HCT116 (cell line): Measurements from ENCODE around the gene TMEM198. TPM values are rescaled to one million over a fixed set of nuclear protein-coding genes. Genes with fewer than 3 reads are reported as not detected.

Source experiments
- ATAC-seq: fragments of 200-7000 bp; cut with Tn5 transposase; 2 replicates; pipeline ENCODE4 v1.9.1; 2020; ENCODE audit warnings: mild to moderate bottlenecking, moderate library complexity
- BruUV-seq: library from RNA; stranded (reverse); fragments of 400-500 nt; replicated peaks from 2 replicates; lab custom pipeline; 2021; lab: Mats Ljungman, UMichigan
- CTCF ChIA-PET: fragments of 300-600 bp; sonication (Branson Sonifier 250); formaldehyde crosslinking; loops from one replicate; lab custom pipeline; 2021; ENCODE audit warnings: antibody characterized with exemption; lab: Charles Lee
- POLR2A ChIA-PET: fragments of 300-600, 350-600 bp; sonication (Branson Sonifier 250); formaldehyde crosslinking; loops from one replicate; lab custom pipeline; 2021; ENCODE audit warnings: antibody characterized with exemption; lab: Charles Lee
- RAD21 ChIA-PET, 2 experiments: fragments of 300-600 bp; sonication (Branson Sonifier 250); formaldehyde crosslinking; loops; one replicate each; lab custom pipeline; 2023; ENCODE audit warnings: low total read pairs in 2 of 2; ENCODE audit not compliant: uncharacterized antibody in 2 of 2, unreplicated experiment in 2 of 2, low non-redundant PET in 1 of 2; lab: Charles Lee
- DNase-seq: peaks from one replicate; pipeline ENCODE4 v3.0.0-alpha.2; 2010; ENCODE audit warnings: low read depth, low spot score
- H2AFZ ChIP-seq: fragments of 200-600 bp; shearing (Covaris generic), sonication (generic); 2 replicates; pipeline ENCODE4 v1.6.1; 2017; ENCODE audit warnings: low read depth, mixed run types, mixed read lengths, antibody characterized with exemption, low read length; ENCODE audit not compliant: poor library complexity, severe bottlenecking
- H3K27ac ChIP-seq: 2 replicates; pipeline ENCODE4 v1.5.1; 2012; ENCODE audit warnings: low read depth, low read length
- H3K27me3 ChIP-seq: fragments of 200-600 bp; sonication (generic); 2 replicates; pipeline ENCODE4 v1.6.1; 2016; ENCODE audit warnings: mixed run types, low read length, mixed read lengths; ENCODE audit not compliant: insufficient read depth
- H3K36me3 ChIP-seq, 2 experiments: fragments of 200-500 bp in 1 of 2; fragments of 200-600 bp in 1 of 2; sonication (Bioruptor generic) in 1 of 2; sonication (generic) in 1 of 2; 2 replicates each; pipeline versions ENCODE4 v1.5.1 to v1.6.1; 2014 to 2016; ENCODE audit warnings: low read length in 2 of 2, inconsistent platforms in 1 of 2, mixed read lengths in 1 of 2, mixed run types in 1 of 2; ENCODE audit not compliant: insufficient read depth in 2 of 2, control insufficient read depth in 1 of 2
- H3K4me1 ChIP-seq, 2 experiments: fragments of 200-600 bp in 1 of 2; sonication (generic) in 1 of 2; 2 replicates each; pipeline versions ENCODE4 v1.5.1 to v1.6.1; 2012 to 2017; ENCODE audit warnings: low read length in 2 of 2, inconsistent platforms in 1 of 2, mild to moderate bottlenecking in 1 of 2, mixed read lengths in 1 of 2, mixed run types in 1 of 2, moderate library complexity in 1 of 2; ENCODE audit not compliant: insufficient read depth in 2 of 2, control insufficient read depth in 1 of 2
- H3K4me2 ChIP-seq: fragments of 200-600 bp; sonication (generic); 2 replicates; pipeline ENCODE4 v1.6.1; 2017; ENCODE audit warnings: mixed run types, low read length, mixed read lengths
- H3K4me3 ChIP-seq, 2 experiments: fragments of 200-600 bp in 1 of 2; sonication (generic) in 1 of 2; replicated peaks in 1 of 2; 2 replicates each; pipeline ENCODE4 v1.5.1; 2011 to 2016; ENCODE audit warnings: low read length in 2 of 2, control low read depth in 1 of 2, low read depth in 1 of 2, mild to moderate bottlenecking in 1 of 2, mixed read lengths in 1 of 2, mixed run types in 1 of 2
- H3K79me2 ChIP-seq: fragments of 200-600 bp; sonication (generic); 2 replicates; pipeline ENCODE4 v1.6.1; 2017; ENCODE audit warnings: mild to moderate bottlenecking, mixed run types, low read length, moderate library complexity, mixed read lengths; ENCODE audit not compliant: insufficient read depth
- H3K9ac ChIP-seq: fragments of 200-600 bp; sonication (generic); 2 replicates; pipeline ENCODE4 v1.6.1; 2016; ENCODE audit warnings: low read length, mixed read lengths
- H3K9me2 ChIP-seq: fragments of 200-600 bp; sonication (generic), shearing (Covaris generic); 2 replicates; pipeline ENCODE4 v1.6.1; 2017; ENCODE audit warnings: mixed run types, mild to moderate bottlenecking, moderate library complexity; ENCODE audit not compliant: insufficient read depth
- H3K9me3 ChIP-seq, 2 experiments: fragments of 200-500 bp in 1 of 2; fragments of 200-600 bp in 1 of 2; sonication (Bioruptor generic) in 1 of 2; sonication (generic) in 1 of 2; 2 replicates each; pipeline ENCODE4 v1.6.1; 2014 to 2017; ENCODE audit warnings: low read length in 2 of 2, mixed read lengths in 2 of 2, inconsistent platforms in 1 of 2, low read depth in 1 of 2, mild to moderate bottlenecking in 1 of 2, mixed run types in 1 of 2, moderate library complexity in 1 of 2; ENCODE audit not compliant: control insufficient read depth in 1 of 2, insufficient read depth in 1 of 2
- H4K20me1 ChIP-seq: fragments of 200-600 bp; sonication (generic), shearing (Covaris generic); 2 replicates; pipeline ENCODE4 v1.6.1; 2017; ENCODE audit warnings: mixed run types, mild to moderate bottlenecking, moderate library complexity; ENCODE audit not compliant: insufficient read depth
- CEBPB ChIP-seq: IDR thresholded peaks from 2 replicates; pipeline ENCODE4 v1.6.1; 2012; ENCODE audit warnings: low read depth
- POLR2A ChIP-seq: IDR thresholded peaks from 2 replicates; pipeline ENCODE4 v1.7.0; 2011; ENCODE audit warnings: borderline replicate concordance; ENCODE audit not compliant: insufficient read depth, insufficient read length; ENCODE audit errors: extremely low read depth
- POLR2AphosphoS5 ChIP-seq: IDR thresholded peaks from 2 replicates; pipeline ENCODE4 v1.6.1; 2011; ENCODE audit warnings: mild to moderate bottlenecking, low read depth, low read length, moderate library complexity
- ZNF274 ChIP-seq: fragments of 200-500 bp; sonication (Bioruptor generic); IDR thresholded peaks from 2 replicates; pipeline ENCODE4 v1.6.1; 2014; ENCODE audit warnings: mild to moderate bottlenecking, low read depth, low read length, inconsistent platforms
- intact Hi-C: fragments of 100-400 bp; cut with micrococcal nuclease; formaldehyde crosslinking; loops from 2 replicates; pipeline ENCODE4 v1.10.0; 2022
- total RNA-seq: library from RNA; stranded (reverse); gene quantifications from one replicate; pipeline ENCODE4 v1.2.1, GENCODE V29; 2021; ENCODE audit not compliant: unreplicated experiment
- TF ChIP-seq, protein P1 (sequence below), 3 experiments: fragments of 200-600 bp in 1 of 3; sonication (generic) in 1 of 3; IDR thresholded peaks in 2 of 3; conservative IDR thresholded peaks in 1 of 3; 2 replicates each; pipeline ENCODE4 v1.5.1; 2012 to 2017; ENCODE audit warnings: low read depth in 2 of 3, low read length in 2 of 3, antibody characterized with exemption in 1 of 3, borderline replicate concordance in 1 of 3, control low read depth in 1 of 3, mild to moderate bottlenecking in 1 of 3, mixed read lengths in 1 of 3, mixed run types in 1 of 3, moderate library complexity in 1 of 3; ENCODE audit not compliant: insufficient read depth in 1 of 3
- TF ChIP-seq, protein P2 (sequence below): IDR thresholded peaks from 2 replicates; pipeline ENCODE4 v1.6.1; 2011; ENCODE audit warnings: mild to moderate bottlenecking, low read length, moderate library complexity; ENCODE audit not compliant: insufficient replicate concordance; ENCODE audit errors: extremely low read depth
- TF ChIP-seq, protein P3 (sequence below): IDR thresholded peaks from 2 replicates; pipeline ENCODE4 v1.6.1; 2012; ENCODE audit warnings: low read depth

Gene TMEM198
- total RNA-seq, 1 experiment from 2014 or later = 2.1 TPM

DNA sequence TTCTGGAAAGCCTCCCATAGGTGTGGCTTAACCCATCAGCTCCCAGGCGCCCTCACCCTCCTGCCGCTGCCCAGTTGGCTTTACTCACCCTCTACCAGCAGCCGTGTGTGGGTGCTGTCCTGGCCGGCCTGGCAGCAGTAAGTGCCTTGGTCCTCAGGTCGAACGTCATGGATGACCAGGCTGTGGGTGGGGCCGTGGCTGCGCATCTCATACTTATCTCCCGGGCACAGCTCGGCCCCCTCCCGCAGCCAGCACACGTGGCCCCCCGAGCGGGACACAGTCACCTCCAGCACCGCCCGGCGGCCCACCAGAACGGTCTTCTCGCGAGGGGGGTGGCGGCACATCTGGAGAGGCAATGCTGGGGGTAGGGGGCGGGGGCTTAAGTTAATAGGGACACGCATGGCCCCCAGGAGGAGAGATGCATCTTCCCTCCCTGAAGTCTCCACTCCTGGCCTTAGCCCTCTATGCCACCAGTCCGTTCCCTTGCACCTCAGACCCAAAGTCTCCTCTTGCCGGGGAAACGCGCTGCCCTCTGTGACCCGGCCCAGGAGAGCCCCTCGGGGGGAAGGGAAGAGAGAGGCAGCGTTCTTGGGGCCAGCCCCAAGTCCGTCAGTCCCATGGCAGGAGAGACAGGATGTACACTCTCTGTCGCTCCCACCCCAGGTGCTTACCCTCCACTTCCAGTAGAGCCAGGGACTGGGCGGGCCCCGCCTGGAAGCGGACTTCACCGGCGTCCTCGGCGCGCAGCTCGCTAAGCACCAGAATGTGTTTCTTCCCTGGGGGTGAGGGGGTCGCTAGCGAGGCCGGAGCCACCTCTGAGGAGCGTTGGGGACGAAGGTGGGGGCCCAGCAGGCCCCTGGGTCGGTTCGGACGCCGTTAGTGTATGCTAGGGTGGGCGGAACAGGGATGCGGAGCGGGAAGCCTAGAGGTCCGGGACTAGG lies 7.9 kb downstream of the TMEM198 start:
- Histone ChIP-seq H3K4me3 (peak overlapping the region; percentile 84 to 86), H2AFZ (no peak overlapping the region), H4K20me1 (no peaks in the 10 kb centered on the region), H3K79me2 (peaks cover 18% of the 10 kb centered on the region; the same call in 1 of the 2 replicates), H3K36me3 (peaks cover 0 to 6% of the 10 kb centered on the region in 2 experiments; a peak in 1 of 4 replicates), H3K4me1 (peaks cover 3 to 19% of the 10 kb centered on the region in 2 experiments; a peak in 3 of 4 replicates), H3K9ac (peak overlapping the region; percentile 84), H3K4me2 (peak overlapping the region; percentile 95), H3K27ac (peak overlapping the region; percentile 78), H3K27me3 (no peaks in the 10 kb centered on the region), H3K9me3 (no peaks in the 10 kb centered on the region), H3K9me2 (no peaks in the 10 kb centered on the region)
- ChIA-PET CTCF (interaction anchor here (0.8 to 2.7 kb wide), 3 partner anchors 8 to 56 kb away, joined by 3 to 16 read pairs (median 3); no protein-coding TSS in a partner anchor), POLR2A (no interaction called here), RAD21 (interaction anchor here in 1 of 2 experiments (0.8 to 1.0 kb wide), 2 partner anchors 8 to 46 kb away, joined by 3 to 4 read pairs; partner anchors contain the start of genes CHPF, STK11IP and TMEM198)
- TF ChIP-seq POLR2AphosphoS5 = peak; percentile 51
- TF ChIP-seq ZNF274 = no peak
- no peak for TF ChIP-seq POLR2A
- TF ChIP-seq, protein P1, sequence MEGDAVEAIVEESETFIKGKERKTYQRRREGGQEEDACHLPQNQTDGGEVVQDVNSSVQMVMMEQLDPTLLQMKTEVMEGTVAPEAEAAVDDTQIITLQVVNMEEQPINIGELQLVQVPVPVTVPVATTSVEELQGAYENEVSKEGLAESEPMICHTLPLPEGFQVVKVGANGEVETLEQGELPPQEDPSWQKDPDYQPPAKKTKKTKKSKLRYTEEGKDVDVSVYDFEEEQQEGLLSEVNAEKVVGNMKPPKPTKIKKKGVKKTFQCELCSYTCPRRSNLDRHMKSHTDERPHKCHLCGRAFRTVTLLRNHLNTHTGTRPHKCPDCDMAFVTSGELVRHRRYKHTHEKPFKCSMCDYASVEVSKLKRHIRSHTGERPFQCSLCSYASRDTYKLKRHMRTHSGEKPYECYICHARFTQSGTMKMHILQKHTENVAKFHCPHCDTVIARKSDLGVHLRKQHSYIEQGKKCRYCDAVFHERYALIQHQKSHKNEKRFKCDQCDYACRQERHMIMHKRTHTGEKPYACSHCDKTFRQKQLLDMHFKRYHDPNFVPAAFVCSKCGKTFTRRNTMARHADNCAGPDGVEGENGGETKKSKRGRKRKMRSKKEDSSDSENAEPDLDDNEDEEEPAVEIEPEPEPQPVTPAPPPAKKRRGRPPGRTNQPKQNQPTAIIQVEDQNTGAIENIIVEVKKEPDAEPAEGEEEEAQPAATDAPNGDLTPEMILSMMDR (IDR thresholded peaks at IDR 0.05 in 2 of 3, conservative IDR thresholded peaks at IDR 0.05 in 1 of 3; ENCODE audit: borderline replicate concordance in 1 of 3, insufficient read depth in 1 of 3, low read depth in 2 of 3, low read length in 2 of 3) = no peak; a peak in 1 of 6 replicates
- TF ChIP-seq CEBPB = no peak
- TF ChIP-seq, protein P2, sequence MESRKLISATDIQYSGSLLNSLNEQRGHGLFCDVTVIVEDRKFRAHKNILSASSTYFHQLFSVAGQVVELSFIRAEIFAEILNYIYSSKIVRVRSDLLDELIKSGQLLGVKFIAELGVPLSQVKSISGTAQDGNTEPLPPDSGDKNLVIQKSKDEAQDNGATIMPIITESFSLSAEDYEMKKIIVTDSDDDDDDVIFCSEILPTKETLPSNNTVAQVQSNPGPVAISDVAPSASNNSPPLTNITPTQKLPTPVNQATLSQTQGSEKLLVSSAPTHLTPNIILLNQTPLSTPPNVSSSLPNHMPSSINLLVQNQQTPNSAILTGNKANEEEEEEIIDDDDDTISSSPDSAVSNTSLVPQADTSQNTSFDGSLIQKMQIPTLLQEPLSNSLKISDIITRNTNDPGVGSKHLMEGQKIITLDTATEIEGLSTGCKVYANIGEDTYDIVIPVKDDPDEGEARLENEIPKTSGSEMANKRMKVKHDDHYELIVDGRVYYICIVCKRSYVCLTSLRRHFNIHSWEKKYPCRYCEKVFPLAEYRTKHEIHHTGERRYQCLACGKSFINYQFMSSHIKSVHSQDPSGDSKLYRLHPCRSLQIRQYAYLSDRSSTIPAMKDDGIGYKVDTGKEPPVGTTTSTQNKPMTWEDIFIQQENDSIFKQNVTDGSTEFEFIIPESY = no peak
- TF ChIP-seq, protein P3, sequence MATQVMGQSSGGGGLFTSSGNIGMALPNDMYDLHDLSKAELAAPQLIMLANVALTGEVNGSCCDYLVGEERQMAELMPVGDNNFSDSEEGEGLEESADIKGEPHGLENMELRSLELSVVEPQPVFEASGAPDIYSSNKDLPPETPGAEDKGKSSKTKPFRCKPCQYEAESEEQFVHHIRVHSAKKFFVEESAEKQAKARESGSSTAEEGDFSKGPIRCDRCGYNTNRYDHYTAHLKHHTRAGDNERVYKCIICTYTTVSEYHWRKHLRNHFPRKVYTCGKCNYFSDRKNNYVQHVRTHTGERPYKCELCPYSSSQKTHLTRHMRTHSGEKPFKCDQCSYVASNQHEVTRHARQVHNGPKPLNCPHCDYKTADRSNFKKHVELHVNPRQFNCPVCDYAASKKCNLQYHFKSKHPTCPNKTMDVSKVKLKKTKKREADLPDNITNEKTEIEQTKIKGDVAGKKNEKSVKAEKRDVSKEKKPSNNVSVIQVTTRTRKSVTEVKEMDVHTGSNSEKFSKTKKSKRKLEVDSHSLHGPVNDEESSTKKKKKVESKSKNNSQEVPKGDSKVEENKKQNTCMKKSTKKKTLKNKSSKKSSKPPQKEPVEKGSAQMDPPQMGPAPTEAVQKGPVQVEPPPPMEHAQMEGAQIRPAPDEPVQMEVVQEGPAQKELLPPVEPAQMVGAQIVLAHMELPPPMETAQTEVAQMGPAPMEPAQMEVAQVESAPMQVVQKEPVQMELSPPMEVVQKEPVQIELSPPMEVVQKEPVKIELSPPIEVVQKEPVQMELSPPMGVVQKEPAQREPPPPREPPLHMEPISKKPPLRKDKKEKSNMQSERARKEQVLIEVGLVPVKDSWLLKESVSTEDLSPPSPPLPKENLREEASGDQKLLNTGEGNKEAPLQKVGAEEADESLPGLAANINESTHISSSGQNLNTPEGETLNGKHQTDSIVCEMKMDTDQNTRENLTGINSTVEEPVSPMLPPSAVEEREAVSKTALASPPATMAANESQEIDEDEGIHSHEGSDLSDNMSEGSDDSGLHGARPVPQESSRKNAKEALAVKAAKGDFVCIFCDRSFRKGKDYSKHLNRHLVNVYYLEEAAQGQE = no peak
- peak; percentile 66 for ATAC-seq
- intact Hi-C loops = no loop called here
- BruUV-seq = no TSS peak
- DNase-seq = no peak
